Bronchial epithelial cell (primary cell): Measurements from ENCODE around the gene TAF1D. TPM values are rescaled to one million over a fixed set of nuclear protein-coding genes. Genes with fewer than 3 reads are reported as not detected.
"Not testable (repeated sequence)": the region's sequence is repeated elsewhere in the genome, so short reads cannot be mapped to it uniquely, and the experiment has no call there.

Experiments used
- DNase-seq: peaks from one replicate; pipeline ENCODE4 v3.0.0-alpha.2; 2010; ENCODE audit warnings: low read depth
- FAIRE-seq: peaks from 2 replicates; lab custom pipeline; 2011; peaks lifted over from hg19 to GRCh38; lab: Jason Lieb, UNC
- H3K27me3 ChIP-seq: 2 replicates; pipeline ENCODE4 v1.5.1; 2011; ENCODE audit warnings: low read length; ENCODE audit not compliant: control insufficient read depth, insufficient read depth
- H3K36me3 ChIP-seq: 2 replicates; pipeline ENCODE4 v1.5.1; 2011; ENCODE audit warnings: low read length; ENCODE audit not compliant: control insufficient read depth, insufficient read depth
- H3K4me3 ChIP-seq: 2 replicates; pipeline ENCODE4 v1.5.1; 2011; ENCODE audit warnings: mild to moderate bottlenecking, low read depth, low read length, control low read depth
- total RNA-seq: library from RNA; depleted of rRNA; stranded (reverse); fragments of >200 nt; gene quantifications from 2 replicates; pipeline ENCODE4 v1.2.1, GENCODE V29; 2014
- TF ChIP-seq, protein P1 (sequence below): IDR thresholded peaks from 2 replicates; pipeline ENCODE4 v1.5.1; 2011; ENCODE audit warnings: mild to moderate bottlenecking, moderate library complexity, low read length, control low read depth, inconsistent platforms; ENCODE audit not compliant: insufficient read depth, severe bottlenecking

The TAF1D gene
- total RNA-seq, 1 donor from 2014 or later: 160 TPM

DNA sequence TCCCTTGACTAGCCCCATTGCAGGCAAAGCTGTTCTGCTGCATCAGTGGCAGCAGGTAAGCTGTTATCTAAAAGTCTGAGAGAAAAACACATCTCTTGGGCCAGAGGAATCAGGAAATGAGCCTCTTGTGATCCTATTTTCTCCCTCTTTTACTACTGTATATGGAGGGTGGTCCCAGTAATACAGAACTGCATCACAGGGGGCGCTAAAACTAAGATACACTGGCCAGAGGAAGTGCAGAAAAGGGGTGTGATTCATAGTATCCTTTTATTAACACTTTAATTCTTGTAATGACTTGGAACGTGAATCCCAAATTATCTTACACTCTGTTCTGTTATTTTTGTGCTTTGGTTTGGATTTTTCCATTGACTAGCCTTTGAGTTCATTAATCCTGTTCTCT is 34.0 kb upstream of the TAF1D start:
- TF ChIP-seq, protein P1, sequence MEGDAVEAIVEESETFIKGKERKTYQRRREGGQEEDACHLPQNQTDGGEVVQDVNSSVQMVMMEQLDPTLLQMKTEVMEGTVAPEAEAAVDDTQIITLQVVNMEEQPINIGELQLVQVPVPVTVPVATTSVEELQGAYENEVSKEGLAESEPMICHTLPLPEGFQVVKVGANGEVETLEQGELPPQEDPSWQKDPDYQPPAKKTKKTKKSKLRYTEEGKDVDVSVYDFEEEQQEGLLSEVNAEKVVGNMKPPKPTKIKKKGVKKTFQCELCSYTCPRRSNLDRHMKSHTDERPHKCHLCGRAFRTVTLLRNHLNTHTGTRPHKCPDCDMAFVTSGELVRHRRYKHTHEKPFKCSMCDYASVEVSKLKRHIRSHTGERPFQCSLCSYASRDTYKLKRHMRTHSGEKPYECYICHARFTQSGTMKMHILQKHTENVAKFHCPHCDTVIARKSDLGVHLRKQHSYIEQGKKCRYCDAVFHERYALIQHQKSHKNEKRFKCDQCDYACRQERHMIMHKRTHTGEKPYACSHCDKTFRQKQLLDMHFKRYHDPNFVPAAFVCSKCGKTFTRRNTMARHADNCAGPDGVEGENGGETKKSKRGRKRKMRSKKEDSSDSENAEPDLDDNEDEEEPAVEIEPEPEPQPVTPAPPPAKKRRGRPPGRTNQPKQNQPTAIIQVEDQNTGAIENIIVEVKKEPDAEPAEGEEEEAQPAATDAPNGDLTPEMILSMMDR: no peak
- FAIRE-seq: no peak

DNA sequence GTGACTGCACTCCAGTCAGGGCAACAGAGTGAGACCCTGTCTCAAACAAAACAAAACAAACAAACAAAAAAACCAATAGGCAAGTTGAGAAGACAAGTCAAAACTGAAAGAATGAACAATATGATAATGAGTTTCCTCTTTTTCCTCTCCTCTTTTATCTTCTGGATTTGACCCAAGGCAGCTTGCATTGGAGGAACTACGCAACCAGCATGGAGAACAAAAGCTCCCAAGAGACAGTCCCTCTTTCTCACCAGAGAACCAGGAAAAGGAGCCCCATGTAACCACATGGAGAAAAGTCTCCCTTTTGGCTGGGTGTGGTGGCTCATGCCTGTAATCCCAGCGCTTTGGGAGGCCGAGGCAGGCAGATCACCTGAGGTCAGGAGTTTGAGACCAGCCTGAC is 33.3 kb upstream of the TAF1D start:
- not testable (repeated sequence) for H3K4me3 ChIP-seq, DNase-seq, FAIRE-seq, H3K27me3 ChIP-seq, H3K36me3 ChIP-seq

More for the DNA sequence above, 34.0 kb upstream of the TAF1D start:
- no peaks in the 10 kb centered on the region for H3K36me3 ChIP-seq
- peak; percentile 12 for DNase-seq
- no peak overlapping the region for H3K4me3 ChIP-seq
- H3K27me3 ChIP-seq: no peaks in the 10 kb centered on the region

DNA sequence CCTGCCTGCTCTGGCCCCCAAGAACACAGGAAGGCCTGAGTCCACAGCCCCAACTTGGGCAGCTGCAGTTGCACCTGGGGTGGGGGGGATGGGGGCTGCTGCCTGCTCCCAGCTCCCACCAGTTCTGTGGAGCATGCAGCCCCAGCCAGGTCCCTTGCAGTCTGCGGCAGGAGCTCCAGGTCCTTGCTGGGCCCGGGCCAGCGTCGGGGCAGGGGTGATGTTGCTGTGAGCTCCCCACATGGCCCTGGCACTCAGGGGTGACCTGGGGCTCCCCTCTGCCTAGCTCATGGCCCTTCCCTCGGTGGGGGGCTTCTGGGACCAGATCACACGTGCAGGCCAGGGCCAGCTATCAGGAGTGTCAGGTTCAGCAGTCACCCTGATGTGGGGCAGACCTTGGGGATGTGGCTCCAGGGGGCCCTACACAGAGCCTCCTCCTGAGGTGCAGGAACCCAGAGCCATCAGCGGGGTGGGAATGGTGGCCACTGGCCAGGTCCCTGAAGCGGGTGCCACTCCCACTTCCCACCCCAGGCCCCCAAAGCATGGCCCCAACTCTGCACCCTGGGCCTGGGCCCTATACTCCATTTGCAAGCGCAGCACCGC is 32.4 kb upstream of the TAF1D start:
- DNase-seq: no peak
- H3K4me3 ChIP-seq: no peak overlapping the region
- TF ChIP-seq, protein P1: no peak
- no peaks in the 10 kb centered on the region for H3K36me3 ChIP-seq
- no peak for FAIRE-seq
- H3K27me3 ChIP-seq: no peaks in the 10 kb centered on the region

DNA sequence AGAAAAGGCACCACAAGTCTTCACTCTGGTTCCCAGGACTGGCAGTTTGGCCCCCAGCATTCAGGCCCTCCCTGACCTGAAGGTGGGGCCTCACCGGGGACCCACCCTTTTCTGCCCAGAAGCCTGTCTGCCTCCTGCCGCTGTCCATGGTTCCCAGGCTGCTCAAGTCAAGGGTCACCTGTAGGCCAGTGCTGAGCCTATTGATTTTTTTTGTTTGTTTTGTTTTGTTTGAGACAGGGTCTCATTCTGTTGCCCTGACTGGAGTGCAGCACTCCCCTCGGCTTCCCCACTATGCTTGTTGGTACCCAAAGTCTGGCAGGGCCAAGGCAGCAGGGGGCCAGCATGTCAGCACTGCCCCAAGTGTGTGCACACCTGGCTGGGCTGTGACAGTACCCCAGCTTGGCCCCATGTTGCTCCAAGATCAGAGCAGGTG is 31.8 kb upstream of the TAF1D start:
- DNase-seq: no peak
- H3K4me3 ChIP-seq: no peak overlapping the region
- TF ChIP-seq, protein P1: no peak
- FAIRE-seq: no peak
- no peaks in the 10 kb centered on the region for H3K27me3 ChIP-seq
- H3K36me3 ChIP-seq: no peaks in the 10 kb centered on the region

DNA sequence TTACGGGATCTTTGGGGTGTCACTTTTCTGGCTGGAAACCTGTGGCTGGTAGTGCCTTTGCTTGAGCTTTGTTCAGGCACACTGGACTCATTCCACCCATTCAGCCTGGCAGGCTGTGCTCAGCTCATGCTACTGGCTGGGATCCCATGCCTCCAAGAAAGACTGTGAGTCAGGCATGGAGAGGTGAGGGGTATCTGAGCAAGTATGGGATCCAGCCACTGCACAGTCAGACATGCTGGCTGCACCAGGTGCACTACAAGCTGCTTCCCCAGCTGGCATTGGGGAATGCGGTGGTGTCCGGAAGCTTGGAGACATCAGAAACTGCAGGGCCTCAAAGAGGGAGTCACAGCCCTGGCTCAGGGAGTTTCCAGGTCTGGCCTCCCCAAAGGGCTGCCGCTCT is 30.8 kb upstream of the TAF1D start:
- no peak for FAIRE-seq
- Histone ChIP-seq H3K4me3 (no peak overlapping the region), H3K27me3 (no peaks in the 10 kb centered on the region), H3K36me3 (no peaks in the 10 kb centered on the region)
- TF ChIP-seq, protein P1: no peak
- no peak for DNase-seq

DNA sequence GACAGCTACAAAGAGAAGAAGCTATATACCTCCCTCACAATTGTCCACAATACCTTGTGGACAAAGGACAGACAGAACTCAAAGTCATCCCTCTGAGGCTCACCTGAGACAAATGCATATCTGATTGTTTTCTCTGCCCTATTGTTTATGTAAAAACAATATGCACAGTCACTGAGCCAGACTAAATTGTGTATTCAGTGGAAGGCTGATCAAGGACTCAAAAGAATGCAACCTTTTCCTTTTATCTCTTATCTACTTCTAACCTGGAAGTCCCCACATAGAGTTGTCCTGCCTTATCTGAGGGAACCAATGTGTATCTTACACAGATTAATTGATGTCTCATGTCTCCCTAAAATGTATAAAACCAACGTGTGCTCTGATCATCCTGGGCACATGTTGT is 28.9 kb upstream of the TAF1D start:
- TF ChIP-seq, protein P1: no peak
- Histone ChIP-seq H3K36me3 (no peaks in the 10 kb centered on the region), H3K4me3 (no peak overlapping the region), H3K27me3 (no peaks in the 10 kb centered on the region)
- FAIRE-seq (no peak), DNase-seq (no peak)
